GM04503 (cell line): ENCODE data around the gene DNAJC6.
A peak's percentile ranks its signal among the peaks of the same experiment; 100 is the strongest.
"Not testable (repeated sequence)": the region's sequence is repeated elsewhere in the genome, so short reads cannot be mapped to it uniquely, and the experiment has no call there.

ENCODE experiments used
- DNase-seq: peaks from one replicate; pipeline ENCODE4 v3.0.0-alpha.2; 2012; ENCODE audit warnings: low read depth

DNAJC6 gene

DNA sequence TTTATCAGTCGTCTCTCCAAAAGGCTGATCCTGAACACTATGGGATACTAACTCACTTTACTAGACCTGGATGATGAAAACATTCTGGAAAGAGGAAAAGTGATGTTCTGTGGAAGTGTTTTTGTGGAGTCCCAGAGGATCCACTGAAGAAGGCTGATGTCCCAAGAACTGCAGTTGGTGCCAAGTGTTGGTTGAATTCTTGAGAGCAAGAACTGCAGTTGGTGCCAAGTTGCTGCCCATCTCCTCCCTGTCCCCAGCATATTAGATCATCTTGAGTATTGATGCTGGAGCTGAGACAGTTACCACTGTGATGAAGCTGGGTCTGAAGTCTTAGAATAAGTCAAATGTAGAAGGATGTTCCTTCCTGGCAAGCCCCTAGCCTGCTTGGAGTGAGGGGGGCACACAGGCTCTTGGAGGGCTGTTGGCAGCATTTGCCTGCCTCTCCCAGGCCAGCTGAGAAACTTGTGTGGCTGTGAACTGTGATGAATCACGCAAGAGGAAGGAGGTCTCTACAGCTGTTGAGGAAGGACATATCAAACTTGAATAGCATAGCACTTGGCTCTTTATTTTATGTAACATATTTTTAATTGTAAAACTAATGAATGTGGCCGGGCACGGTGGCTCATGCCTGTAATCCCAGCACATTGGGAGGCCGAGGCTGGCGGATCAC is 48.1 kb downstream of the DNAJC6 start:
- no peak for DNase-seq

DNA sequence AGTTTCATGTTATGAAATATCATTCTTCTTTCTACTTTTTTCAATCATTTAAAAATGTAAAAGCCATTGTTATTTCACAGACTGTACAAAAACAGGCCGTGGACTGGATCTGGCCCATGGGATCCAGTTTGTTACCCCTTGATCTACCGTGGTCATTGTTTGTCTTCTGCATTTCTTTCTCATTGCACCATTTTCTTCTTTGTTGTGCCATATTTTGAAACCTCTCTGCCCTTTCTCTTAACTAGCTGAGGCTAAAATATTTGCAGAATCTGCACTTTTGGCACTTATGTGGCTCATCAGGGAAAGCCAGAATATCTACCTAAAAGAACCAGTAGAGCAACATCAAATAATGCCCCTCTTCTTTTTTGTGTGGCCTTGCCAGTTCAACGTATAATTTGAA is 50.5 kb downstream of the DNAJC6 start:
- no peak for DNase-seq

DNA sequence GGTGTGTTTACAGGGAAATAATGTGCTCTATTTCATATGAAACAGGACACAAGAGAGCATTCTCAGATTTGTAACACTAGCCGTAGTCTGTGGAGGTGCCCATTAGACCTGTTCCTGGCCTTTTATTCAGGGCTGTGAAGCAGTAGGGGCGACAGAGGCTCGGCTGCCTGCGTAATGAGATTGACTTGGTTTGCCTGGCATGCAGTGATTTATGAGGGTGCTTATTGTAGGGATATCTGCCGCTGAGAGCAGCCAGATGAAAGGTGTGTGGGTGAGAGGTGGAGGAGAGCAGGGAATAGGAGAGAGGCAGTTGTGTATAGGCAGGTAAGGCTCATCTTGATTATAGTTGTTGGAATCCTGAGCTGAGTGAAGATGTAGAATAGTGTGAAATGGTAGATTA is 51.3 kb downstream of the DNAJC6 start:
- no peak for DNase-seq

DNA sequence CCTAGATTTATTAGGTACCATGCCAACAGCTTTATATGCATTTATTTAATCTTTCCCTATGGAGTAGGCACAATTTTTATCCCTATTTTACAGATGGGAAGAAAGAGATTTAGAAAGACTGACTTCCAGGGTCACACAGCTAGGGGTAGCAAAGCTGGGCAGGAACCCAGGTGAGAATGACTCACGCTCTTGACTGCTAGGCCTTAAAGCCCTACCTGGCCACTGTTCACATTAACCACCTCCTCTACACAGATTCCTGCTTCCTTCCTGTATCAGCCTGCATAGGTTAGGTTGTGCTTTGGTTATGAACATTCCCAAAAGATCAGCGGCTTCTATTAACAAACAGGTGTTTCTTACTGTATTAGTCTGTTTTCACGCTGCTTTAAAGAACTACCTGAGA is 53.2 kb downstream of the DNAJC6 start:
- no peak for DNase-seq

DNA sequence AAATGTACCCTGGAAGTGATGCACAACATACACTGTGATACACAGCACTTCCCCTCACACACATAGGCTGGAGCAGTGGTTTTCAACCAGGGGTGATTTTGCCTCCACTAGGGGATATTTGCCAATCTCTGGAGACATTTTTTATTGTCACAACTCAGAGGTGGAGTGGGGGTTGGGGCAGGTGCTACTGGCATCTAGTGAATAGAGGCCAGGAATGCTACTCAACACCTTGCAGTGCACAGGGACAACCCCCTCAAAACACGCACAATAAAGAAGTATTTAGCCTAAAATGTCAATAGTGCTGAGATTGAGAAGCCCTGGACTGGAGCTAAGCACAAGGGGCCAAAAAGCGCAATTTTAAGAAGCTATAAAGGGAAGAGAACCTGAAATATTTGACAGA is 54.1 kb downstream of the DNAJC6 start:
- no peak for DNase-seq

DNA sequence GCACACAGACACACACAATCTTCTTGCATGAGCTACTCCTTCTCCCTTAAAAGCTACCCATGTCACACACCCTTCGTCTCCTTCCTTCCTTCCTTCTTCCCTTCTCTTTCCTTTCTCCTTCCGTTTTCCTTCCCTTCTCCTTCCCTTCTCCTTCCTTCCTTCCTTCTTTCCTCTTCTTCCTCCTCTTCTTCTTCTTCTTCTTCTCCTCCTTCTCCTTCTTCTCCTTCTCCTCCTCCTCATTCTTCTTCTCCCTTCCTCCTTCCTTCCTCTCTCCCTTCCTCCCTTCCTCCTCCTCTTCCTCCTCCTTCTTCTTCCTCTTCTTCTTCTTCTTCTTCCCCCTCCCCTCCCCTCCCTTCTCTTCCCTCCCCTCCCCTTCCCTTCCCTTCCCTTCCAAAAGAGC is 59.1 kb downstream of the DNAJC6 start:
- DNase-seq, result no peak

DNA sequence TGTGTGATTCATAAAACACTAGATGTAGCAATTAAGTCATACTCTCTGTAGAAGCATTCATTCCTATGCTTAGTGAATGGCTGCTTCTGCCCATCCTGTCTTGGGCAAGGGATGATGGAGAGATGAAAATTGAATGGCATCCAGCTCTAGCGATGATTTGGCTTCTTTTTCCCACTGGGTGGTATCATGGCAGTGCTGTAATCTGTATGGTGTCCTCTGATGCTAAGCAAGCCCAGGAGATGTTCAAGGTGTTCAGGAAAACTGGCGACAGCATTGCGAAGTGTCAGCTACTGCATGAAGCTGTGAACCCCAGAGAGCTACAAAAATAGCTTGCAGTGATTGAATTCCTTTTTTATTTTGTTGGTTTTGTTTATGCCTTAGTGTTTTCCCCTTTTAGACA is 62.2 kb downstream of the DNAJC6 start:
- DNase-seq, result no peak

DNA sequence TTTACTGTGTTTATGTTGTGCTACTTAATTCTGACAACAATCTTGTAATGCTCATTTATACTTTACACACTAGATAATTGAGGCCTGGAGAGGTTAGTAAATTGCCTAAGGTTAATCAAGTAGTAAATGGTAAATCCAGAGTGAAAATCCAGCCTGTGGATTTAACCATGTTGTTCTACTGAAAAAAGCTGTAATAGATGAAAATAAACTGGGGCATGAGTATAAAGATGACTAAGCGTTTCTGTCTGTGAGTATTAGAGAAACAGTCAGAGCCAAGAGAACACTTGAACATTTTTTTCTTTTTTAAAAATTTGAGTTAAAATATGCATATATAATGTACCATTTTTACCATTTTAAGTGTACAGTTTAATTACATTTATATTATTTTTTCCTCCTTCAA is 63.2 kb downstream of the DNAJC6 start:
- DNase-seq, result no peak

DNA sequence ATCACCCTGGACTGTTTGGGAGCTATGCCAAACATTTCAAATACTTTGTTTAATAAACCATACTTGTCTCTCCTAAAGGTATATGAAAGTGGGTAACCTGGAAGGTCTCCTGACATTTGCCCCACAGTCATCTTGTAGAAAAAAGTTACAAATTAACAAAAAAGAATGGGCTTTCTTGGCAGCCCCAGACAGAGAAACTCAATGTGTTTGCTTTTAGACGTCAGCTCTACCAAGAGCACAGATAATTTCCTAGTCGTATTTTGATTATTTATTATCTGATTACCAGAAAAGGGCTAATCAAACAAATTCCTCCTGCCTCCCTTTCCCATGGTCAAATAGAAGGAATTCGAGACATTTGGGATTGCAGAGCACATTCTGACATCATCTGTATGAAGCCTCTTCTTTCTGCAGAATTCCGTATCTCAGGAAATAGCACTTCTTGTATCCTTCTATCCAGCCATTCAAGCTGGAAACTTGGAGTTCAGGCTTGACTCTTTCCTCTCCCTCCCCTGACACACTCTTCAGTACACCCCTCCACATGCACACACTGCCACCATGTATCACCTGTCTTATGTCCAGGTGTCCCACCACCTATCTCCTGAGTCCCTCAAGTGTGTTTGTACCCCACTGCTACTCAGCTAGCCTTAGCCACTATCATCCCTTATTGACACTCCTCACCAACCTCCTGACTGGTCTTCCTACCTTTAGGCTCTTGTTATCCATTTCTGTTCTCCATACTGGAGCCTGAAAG is 68.3 kb downstream of the DNAJC6 start:
- no peak for DNase-seq

DNA sequence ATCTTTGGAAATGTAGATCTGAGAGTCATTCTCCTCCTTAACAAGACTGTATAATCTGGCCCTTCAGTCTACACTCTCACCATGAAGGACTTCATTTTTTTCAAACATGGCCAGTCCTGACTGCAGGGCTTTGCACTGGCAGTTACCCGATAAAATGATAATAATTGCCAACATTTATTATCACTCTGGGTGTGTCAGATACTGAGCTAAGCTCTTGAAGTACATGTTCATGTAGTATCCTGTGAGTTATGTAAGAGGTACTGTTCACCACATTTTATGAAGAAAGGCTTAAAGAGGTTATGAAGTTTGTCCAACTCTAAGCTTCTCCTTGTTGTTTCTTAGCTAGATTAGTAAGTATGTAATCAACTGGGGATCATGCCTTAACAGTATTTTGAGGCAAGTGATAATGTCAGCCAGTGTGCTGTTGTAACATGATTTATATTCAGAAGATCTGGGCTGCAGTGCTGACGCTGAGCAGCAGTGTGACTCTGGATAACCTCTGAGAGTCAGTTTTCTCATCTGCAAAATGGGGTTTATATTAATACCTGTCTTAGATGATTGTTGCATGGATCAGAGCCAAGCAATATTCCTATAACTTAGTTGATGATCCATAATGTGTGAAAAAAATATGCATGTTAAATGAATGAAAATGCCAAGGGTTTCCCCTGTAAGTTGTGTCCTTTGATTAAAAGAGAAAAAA is 69.1 kb downstream of the DNAJC6 start:
- DNase-seq, result no peak

DNA sequence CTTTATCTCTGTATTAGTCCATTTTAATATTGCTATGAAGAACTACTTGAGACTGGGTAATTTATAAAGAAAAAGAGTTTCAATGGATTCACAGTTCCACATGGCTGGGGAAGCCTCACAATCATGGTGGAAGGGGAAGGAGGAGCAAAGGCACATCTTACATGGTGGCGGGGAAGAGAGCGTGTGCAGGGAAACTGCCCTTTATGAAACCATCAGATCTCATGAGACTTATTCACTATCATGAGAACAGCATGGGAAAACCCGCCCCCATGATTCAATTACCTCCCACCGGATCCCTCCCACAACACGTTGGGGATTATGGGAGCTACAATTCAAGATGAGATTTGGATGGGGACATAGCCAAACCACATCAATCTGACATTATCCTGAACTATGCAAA is 75.1 kb downstream of the DNAJC6 start:
- DNase-seq, result not testable (repeated sequence)

DNA sequence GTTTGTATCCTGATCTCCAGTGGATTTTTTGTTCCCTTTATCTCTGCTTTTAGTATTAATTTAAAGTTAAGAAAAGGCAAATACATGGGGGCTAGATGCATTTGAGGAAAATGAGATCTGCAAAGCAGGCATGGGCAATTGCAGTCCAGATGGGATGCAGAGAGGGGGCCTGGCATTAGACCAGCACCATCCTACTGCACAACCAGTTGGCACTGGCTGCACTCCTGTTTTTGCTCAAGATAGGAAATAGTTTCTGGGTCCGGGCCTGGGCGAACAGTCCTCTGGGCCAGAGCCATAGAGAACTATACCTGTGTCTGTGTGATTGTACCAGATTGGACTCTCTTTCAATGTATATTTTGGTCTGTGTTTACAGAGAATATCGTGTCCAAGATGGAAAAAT is 77.1 kb downstream of the DNAJC6 start:
- no peak for DNase-seq

DNA sequence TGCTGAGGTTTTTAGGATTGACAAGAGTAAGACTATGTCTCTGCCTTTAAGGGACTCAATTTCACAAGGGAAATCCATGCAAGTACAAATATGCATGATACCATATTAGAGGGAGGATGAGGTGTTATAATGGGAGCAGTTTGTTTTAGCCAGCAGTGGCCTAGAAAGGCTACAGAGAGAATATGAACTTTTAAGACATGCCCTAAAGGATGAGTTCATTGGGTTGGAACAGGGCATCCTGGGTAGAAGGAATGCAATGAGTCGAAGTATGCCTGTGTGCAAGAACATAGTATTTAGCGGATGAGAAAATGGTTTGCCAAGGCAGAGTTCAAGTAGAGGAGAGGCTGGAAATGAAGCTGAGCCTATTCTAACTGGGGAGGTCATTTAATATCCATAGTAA is 78.5 kb downstream of the DNAJC6 start:
- DNase-seq, result no peak

DNA sequence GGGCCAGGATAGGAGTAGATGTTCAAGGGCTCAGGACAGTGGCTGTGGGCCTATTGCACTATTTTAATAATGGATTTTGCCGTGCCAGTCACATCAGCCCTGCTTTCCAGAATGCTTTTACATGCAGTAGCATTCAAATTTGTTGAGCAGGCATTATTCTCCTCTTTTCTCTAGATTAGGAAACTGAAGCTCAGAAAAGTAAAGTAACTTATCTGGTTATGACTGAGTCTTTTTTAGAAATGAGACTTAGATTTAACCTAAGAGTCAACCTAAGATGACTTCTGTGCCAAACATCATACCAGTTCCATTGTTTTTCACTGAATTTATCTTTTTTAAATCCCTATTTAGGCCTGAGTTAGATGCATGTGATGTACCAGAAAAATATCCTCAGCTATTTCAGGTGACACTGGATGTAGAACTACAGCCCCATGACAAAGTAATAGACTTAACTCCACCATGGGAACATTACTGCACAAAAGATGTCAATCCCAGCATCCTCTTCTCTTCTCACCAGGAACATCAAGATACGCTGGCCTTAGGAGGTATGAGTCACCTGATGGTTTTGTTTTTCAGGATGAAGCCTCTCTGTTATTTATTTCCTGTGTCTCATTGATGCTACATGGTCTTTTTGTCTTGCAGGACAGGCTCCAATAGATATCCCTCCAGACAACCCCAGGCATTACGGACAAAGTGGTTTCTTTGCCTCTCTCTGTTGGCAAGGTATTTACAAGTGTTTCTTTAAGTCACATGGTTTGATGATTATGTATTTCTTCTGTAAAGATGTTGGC is 79.8 kb downstream of the DNAJC6 start:
- no peak for DNase-seq

DNA sequence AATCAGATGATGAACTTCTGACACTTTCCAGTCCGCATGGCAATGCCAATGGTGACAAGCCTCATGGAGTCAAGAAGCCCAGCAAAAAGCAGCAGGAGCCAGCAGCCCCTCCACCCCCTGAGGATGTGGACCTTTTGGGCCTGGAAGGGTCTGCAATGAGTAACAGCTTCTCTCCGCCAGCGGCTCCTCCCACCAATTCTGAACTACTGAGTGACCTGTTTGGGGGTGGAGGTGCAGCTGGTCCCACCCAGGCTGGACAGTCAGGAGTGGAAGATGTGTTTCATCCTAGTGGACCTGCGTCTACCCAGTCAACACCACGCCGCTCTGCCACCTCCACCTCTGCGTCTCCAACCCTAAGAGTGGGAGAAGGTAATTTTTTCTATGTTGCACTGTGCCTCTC is 83.2 kb downstream of the DNAJC6 start:
- no peak for DNase-seq

DNA sequence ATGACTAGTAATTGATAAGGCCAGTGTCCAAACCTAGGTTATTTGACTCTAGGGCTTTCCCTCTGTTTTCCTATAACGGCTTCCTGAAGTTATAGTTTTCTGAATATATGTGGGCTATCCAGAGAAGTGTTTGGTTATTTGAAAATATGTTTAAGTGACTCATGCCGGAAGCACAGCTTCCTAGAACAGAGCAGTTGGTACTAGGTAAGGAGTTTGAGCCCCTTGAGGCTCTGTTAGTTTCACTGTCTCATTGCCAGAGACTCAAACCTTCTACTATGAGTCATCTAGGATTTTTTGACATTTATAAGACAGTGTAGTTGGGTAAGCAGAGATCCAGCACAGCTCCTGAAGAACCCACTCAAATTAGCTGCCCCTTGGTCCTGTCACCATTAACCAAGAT is 84.0 kb downstream of the DNAJC6 start:
- no peak for DNase-seq

DNA sequence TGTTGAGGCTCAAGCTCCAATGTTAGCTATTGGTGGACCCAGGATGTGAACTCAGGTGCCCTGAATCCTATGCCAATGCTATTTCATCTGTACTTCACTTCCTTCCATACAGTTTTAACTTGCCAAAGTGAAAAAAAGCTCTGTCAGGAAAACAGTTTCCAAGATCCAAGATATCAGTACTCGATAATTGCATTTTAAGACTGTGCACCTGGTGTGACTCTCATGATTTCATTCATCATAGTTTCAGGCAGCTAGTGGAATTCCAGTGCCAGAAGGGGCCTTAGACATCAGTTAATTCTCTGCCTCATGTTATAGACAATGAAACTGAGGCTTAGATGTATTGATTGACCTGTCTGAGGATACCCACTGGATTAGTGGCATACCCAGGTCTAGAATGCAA is 84.6 kb downstream of the DNAJC6 start:
- no peak for DNase-seq

DNA sequence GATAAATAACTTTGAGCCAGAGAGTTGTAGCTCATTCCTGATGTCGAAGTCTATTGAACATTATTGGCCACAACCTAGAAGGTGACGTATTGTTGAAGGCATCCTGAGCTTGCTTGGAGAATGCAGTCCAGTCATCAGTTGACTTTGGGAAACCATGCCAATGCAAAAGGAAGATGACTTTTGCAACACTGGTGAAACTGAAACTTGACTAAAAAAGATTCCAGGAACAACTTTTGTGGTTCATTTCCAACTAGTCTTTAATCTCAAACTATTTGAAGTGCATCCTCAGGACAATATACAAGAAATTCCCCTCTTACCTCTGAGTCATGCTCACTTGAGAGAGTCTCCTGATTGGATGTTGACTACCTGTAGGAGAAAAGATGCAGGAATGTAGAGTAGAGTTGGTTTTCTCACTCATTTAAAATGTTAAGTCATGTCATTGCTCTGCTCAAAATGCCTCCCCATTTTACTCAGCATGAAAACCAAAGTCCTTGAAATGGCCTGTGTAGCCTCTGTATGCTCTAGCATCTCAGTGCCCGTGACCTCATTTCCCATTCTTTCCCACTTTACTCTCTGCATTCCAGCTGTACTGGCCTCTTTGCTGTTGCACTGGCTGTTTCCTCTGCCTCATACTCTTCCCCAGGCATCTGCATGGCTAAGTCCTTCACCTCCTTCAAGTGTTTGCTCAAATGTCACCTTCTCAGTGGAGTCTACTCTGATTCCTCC is 86.7 kb downstream of the DNAJC6 start:
- peak; percentile 53 for DNase-seq

DNA sequence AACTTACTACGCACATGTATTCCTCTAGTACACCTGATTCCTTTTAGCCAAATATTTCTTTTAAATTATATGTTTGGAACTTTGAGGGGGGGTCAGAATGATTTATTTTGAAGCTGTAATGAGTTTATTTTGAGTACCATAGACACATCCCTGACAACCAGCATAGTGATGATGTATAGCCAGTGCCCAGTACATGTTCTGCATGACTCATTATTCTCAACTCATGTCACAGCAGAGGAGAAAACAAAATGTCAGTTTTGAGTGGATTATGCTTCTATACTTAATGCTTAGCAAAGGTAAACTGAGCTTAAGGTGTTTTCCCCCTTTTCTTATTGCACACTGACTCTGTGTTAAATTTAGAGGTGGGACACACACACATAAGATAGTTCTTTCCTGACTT is 88.7 kb downstream of the DNAJC6 start:
- DNase-seq, result no peak

DNA sequence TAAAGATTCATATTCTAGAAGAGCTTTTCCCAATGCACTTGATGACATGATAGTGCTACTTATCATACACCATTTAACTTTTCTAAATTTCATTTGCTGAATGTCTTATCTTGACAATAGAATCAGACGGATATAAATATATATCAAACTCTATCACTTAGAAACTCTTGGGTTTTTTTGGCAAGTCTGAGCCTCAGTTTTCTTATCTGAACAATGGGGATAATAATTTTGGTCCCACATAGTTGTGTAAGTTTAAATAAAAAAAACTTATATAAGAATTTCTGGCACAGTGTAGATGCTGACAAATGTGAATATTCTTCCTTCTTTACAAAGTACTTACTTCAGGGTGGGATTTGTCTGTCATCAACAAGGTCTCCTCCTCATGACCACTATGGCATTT is 89.7 kb downstream of the DNAJC6 start:
- DNase-seq, result no peak

DNA sequence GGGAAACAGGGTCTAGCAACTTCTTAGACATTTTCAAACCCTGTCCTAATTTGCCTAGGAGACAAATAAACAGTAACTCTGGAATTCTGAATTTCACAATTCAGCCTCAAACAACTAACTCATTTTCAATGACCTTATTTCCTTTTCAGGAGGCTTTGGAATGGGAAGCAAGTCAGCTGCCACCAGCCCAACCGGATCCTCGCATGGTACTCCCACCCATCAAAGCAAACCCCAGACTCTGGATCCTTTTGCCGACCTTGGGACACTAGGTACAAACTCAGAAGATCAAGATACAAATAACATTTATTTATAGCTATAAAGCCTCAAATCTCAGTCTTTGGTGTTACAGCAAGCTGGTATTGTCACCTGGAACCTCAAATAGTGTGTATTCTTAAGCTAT is 92.3 kb downstream of the DNAJC6 start:
- no peak for DNase-seq

DNA sequence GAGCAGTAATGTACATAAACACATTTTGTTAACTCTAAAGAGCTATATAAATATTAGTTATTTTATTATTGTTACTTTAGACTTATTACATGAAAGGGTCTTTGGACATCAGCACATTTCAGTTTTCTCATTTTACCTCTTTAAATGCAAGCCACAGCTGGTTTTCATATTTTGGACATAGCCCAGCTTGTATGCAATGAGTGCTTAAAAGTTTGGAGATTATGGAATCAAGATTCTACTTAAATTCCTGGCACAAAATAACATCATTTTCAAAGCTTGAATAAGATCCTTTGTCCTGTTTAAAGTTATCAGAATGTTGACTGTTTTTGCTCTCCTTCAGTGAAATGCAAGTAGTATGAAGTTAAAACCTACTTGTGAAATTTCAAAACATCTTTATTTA is 95.6 kb downstream of the DNAJC6 start:
- DNase-seq, result no peak
